Peyer's patch (tissue), 4 donors: ENCODE results near the gene COQ10A.

Experiments
- POLR2A ChIP-seq, 2 donors: fragments of 450-650 bp; IDR thresholded peaks; one replicate each; pipeline ENCODE4 v1.5.1; 2017; ENCODE audit warnings: antibody characterized with exemption in 2 of 2, mild to moderate bottlenecking in 2 of 2, moderate library complexity in 2 of 2
- TF ChIP-seq, protein P1 (sequence below), 6 experiments: fragments of 450-650 bp in 4 of 6; fragments of 200-600 bp in 2 of 6; sonication (generic) in 1 of 6; IDR thresholded peaks; one replicate each; pipeline ENCODE4 v1.5.1; 2017 to 2019; ENCODE audit warnings: antibody characterized with exemption in 6 of 6, mild to moderate bottlenecking in 3 of 6, moderate library complexity in 1 of 6

DNA sequence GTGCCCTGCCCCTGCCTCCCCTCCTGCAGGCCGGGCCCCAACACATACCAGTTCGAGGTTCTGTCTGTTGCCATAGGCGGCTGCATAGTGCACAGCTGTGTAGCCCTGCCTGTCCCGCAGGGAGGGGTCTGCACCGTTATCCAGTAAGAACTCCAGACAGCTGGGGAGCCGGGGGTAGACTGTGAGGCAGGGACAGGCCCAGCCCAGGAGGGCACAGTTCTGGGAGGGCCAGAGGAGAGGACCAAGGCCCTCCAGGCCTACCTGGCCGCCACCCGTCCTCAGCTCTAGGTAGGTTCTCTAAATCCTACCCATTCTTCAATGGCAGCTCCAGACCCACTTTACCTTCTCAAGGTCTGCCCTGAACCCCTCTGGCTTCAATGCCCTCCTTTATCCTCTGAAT lies 18.0 kb upstream of the COQ10A start:
- no peak for TF ChIP-seq POLR2A (IDR thresholded peaks at IDR 0.05)
- TF ChIP-seq, protein P1, sequence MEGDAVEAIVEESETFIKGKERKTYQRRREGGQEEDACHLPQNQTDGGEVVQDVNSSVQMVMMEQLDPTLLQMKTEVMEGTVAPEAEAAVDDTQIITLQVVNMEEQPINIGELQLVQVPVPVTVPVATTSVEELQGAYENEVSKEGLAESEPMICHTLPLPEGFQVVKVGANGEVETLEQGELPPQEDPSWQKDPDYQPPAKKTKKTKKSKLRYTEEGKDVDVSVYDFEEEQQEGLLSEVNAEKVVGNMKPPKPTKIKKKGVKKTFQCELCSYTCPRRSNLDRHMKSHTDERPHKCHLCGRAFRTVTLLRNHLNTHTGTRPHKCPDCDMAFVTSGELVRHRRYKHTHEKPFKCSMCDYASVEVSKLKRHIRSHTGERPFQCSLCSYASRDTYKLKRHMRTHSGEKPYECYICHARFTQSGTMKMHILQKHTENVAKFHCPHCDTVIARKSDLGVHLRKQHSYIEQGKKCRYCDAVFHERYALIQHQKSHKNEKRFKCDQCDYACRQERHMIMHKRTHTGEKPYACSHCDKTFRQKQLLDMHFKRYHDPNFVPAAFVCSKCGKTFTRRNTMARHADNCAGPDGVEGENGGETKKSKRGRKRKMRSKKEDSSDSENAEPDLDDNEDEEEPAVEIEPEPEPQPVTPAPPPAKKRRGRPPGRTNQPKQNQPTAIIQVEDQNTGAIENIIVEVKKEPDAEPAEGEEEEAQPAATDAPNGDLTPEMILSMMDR (IDR thresholded peaks at IDR 0.05) = no peak
